Stomach smooth muscle (tissue), 2 donors: Measurements from ENCODE around the gene NEK7.

ENCODE experiments used
- H3K27ac ChIP-seq: one replicate; pipeline ENCODE4 v1.7.0; 2013; ENCODE audit warnings: mild to moderate bottlenecking, low read length, inconsistent platforms
- H3K27me3 ChIP-seq, 2 donors: one replicate each; pipeline ENCODE4 v1.7.0; 2013; ENCODE audit warnings: low read length in 2 of 2; ENCODE audit not compliant: insufficient read depth in 2 of 2, control insufficient read depth in 1 of 2
- H3K36me3 ChIP-seq, 2 donors: one replicate each; pipeline ENCODE4 v1.7.0; 2013; ENCODE audit warnings: low read length in 2 of 2; ENCODE audit not compliant: control insufficient read depth in 2 of 2, insufficient read depth in 2 of 2
- H3K4me1 ChIP-seq: one replicate; pipeline ENCODE4 v1.7.0; 2013; ENCODE audit warnings: low read length; ENCODE audit not compliant: control insufficient read depth, insufficient read depth
- H3K4me3 ChIP-seq, 2 donors: one replicate each; pipeline ENCODE4 v1.7.0; 2013; ENCODE audit warnings: low read length in 2 of 2
- H3K9ac ChIP-seq, 2 donors: one replicate each; pipeline ENCODE4 v1.7.0; 2013; ENCODE audit warnings: low read length in 2 of 2, mild to moderate bottlenecking in 1 of 2
- H3K9me3 ChIP-seq, 2 donors: one replicate each; pipeline ENCODE4 v1.7.0; 2013; ENCODE audit warnings: low read length in 2 of 2; ENCODE audit not compliant: control insufficient read depth in 2 of 2
- donor health status: healthy.
- donor health status: Pancreatic carcinoma.

Gene NEK7

DNA sequence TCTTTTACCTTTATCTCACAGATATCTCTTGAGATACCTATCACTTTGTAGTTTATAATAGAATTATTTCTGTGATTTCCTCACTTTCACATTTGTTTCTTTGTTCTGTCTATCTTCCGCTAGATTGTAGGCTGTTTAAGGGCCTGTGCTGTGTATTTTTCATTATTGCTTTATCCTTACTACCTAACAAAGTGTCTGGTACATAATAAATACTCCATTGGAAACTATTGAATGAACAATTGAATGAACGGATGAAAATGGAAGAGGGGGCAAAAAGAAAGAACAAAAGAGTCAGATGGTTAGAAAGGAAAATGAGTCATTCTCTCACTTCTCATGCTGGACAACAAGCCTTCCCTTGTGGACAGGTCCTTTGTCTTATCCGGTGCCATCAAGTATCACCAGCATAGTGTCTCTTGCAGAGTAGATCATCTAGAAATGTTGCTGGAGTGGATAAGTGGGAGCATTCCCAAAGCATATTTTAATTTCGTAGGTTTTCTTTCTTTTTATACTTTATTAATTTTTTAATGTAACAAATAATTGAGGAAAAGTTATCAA is 159.8 kb downstream of the NEK7 start:
- H3K4me1 ChIP-seq, result no peaks in the 10 kb centered on the region
- H3K9ac ChIP-seq, result no peak overlapping the region
- no peak overlapping the region for H3K27ac ChIP-seq
- peaks cover 0 to 8% of the 10 kb centered on the region in 2 donors for H3K36me3 ChIP-seq
- H3K9me3 ChIP-seq, result no peaks in the 10 kb centered on the region
- H3K27me3 ChIP-seq, result no peaks in the 10 kb centered on the region
- H3K4me3 ChIP-seq, result no peak overlapping the region

DNA sequence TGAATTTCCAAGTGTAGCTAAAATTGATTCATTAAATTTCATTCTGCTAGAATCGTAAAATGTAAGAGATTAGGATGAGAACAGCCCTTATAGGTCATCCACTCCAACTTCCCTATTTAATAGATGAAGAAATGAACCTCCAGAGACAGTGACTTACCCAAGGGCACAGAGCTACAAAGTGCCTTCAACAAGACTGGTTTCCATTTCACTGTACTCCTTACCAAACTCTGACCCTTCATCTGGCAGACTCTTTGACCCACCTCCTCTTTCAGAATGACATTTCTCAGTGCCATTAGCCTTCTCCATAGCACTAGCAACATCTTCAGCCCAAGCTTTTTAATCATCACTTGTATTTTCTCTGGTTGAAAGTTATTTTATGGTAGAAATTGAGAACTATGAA is 161.3 kb downstream of the NEK7 start:
- Histone ChIP-seq H3K27me3 (no peaks in the 10 kb centered on the region), H3K27ac (no peak overlapping the region), H3K4me3 (no peak overlapping the region), H3K36me3 (peaks cover 0 to 8% of the 10 kb centered on the region in 2 donors), H3K4me1 (no peaks in the 10 kb centered on the region), H3K9ac (no peak overlapping the region), H3K9me3 (no peaks in the 10 kb centered on the region)

DNA sequence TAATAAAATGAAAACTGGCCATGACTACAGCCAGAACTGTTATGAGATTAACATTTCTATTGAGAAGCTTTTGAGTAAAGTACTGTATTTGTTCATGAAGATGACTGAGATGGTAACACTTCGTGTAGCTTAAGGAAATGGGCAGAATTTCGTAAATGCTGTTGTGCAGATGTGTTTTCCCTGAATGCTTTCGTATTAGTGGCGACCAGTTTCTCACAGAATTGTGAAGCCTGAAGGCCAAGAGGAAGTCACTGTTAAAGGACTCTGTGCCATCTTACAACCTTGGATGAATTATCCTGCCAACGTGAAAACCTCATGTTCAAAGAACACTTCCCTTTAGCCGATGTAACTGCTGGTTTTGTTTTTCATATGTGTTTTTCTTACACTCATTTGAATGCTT is 164.0 kb downstream of the NEK7 start:
- no peak overlapping the region for H3K9ac ChIP-seq
- H3K9me3 ChIP-seq, result no peaks in the 10 kb centered on the region
- H3K27me3 ChIP-seq, result no peaks in the 10 kb centered on the region
- no peak overlapping the region for H3K27ac ChIP-seq
- no peak overlapping the region for H3K4me3 ChIP-seq
- no peaks in the 10 kb centered on the region for H3K4me1 ChIP-seq
- peaks cover 0 to 8% of the 10 kb centered on the region in 2 donors for H3K36me3 ChIP-seq

DNA sequence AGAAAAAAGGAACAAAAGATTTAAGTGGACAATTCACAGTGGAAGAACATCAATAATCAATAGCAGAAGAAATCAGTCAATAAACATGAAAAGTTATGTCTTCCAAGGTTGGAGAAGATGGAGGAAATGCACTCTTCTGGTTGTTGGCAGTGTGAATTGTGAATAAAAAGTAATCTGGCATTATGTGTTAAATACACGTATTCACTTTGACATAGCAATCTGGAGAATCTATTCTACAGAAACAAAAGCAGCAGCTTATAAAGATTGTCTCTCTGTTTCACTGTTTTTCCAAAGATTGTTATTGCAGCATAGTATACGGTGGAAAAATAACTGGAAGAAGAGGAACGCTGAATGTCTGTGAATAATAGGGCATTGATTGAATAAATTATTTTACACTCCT is 169.4 kb downstream of the NEK7 start:
- no peak overlapping the region for H3K4me3 ChIP-seq
- no peaks in the 10 kb centered on the region for H3K9me3 ChIP-seq
- no peak overlapping the region for H3K9ac ChIP-seq
- H3K27ac ChIP-seq, result no peak overlapping the region
- H3K4me1 ChIP-seq, result no peaks in the 10 kb centered on the region
- no peaks in the 10 kb centered on the region for H3K27me3 ChIP-seq
- H3K36me3 ChIP-seq, result no peaks in the 10 kb centered on the region

DNA sequence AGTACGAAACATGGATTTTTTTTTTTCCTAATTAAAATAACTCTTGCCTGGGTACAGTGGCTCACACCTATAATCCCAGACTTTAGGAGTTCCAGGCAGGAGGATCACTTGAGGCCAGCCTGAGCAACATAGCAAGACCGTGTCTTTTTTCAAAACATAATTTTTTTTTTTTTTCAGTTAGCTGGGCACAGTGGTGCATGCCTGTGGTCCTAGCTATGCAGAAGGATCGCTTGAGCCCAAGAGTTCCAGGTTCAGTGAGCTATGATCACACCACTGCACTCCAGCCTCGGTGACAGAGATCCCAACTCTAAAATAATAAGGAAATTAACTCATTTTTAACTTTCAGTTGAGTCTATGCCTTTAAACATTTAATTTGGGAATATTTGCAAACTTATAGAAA is 170.1 kb downstream of the NEK7 start:
- H3K4me3 ChIP-seq, result no peak overlapping the region
- no peak overlapping the region for H3K27ac ChIP-seq
- no peak overlapping the region for H3K9ac ChIP-seq
- no peaks in the 10 kb centered on the region for H3K36me3 ChIP-seq
- no peaks in the 10 kb centered on the region for H3K4me1 ChIP-seq
- no peaks in the 10 kb centered on the region for H3K27me3 ChIP-seq
- H3K9me3 ChIP-seq, result no peaks in the 10 kb centered on the region

DNA sequence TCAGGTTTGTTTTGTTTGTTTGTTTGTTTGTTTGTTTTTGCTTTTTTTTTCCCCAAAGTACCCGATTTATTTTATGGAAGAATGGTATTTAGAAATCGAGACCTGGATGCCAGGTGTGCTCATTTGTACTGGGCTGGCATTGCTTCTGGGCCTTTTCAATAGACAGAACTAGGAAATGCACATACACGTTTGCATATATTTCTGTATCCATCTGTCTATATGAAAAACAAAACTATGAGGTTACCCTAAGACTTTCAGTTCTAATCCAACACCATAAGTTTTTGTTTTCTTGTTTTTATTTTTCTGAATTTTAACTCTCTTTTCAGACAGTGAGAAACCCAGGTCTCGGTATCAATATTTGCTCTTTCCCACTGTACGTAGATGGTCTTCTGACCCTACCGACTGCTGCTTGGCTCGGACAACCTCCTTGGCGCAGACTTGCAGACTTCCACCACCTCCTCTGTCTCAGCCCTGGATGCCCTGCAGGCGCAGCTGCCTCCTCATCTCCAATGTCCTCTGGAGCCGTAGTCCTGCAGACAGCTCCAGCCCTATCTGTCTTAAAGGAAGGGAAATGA is 171.7 kb downstream of the NEK7 start:
- no peak overlapping the region for H3K27ac ChIP-seq
- no peaks in the 10 kb centered on the region for H3K4me1 ChIP-seq
- no peaks in the 10 kb centered on the region for H3K27me3 ChIP-seq
- H3K9me3 ChIP-seq, result no peaks in the 10 kb centered on the region
- no peak overlapping the region for H3K9ac ChIP-seq
- no peaks in the 10 kb centered on the region for H3K36me3 ChIP-seq
- no peak overlapping the region for H3K4me3 ChIP-seq

DNA sequence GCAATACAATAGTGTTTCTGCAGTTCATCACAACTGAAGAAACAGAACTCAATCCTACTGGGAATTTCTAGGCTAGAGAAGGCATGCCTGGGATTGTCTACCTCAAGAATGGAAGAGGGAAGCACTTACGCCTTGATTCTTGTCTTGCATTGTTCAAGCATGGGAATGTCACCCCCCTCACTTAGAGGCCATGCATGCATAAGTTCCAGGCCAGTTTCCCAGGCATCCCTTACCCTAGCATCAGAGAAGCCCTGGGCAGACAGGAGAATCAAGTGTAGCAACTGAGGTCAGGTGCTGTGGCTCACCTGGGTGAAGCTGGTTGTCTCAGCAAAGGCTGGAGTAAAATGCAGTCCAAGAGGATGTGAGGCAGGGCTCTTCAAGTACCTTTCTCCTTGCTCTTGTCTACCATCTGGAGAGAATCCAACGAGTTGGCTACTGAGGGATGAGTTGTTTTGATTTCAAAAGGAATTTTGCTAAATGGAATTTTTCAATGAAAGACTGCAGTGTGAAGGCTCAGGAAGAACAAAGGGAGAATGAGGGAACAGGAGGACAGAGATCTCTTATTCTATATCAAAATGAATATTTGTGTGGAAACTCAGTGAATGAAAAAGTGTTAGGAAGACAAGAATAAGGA is 174.3 kb downstream of the NEK7 start:
- Histone ChIP-seq H3K27ac (no peak overlapping the region), H3K9me3 (no peaks in the 10 kb centered on the region), H3K9ac (no peak overlapping the region), H3K4me1 (no peaks in the 10 kb centered on the region), H3K4me3 (no peak overlapping the region), H3K27me3 (no peaks in the 10 kb centered on the region), H3K36me3 (no peaks in the 10 kb centered on the region)

DNA sequence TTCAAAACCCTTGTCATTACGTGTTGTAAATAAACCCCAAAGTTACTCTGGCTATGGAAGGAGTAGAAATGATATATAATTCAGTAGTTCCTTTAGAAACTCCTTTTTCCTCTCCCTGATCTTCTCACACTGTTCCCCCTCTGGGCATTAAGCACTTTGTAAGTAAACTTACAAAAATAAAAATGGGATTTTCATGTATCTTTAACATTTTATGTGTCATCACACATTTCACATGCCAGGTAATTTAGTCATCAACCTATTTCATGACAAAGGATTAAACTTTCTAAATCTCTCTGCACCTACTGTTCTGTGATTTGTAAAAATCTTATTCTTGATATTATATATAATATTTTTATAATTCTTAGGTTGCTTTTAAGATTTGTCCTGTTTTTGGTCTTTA is 176.9 kb downstream of the NEK7 start:
- Histone ChIP-seq H3K36me3 (no peaks in the 10 kb centered on the region), H3K4me1 (no peaks in the 10 kb centered on the region), H3K27ac (no peak overlapping the region), H3K4me3 (no peak overlapping the region), H3K9ac (no peak overlapping the region), H3K27me3 (no peaks in the 10 kb centered on the region), H3K9me3 (no peaks in the 10 kb centered on the region)

DNA sequence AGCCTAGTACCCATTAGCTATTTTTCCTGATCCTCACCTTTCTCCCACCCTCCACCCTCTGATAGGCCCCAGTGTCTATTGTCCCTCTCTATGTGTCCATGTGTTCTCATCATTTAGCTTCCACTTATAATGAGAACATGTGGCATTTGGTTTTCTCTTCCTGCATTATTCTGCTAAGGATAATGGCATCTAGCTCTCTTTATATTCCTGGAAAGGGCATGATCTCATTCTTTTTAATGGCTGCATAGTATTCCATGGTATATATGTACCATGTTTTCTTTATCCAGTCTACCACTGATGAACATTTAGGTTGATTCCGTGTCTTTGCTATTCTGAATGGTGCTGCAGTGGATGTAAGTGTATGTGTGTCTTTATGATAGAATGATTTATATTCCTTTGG is 178.9 kb downstream of the NEK7 start:
- H3K9ac ChIP-seq, result no peak overlapping the region
- no peaks in the 10 kb centered on the region for H3K4me1 ChIP-seq
- no peak overlapping the region for H3K4me3 ChIP-seq
- no peak overlapping the region for H3K27ac ChIP-seq
- no peaks in the 10 kb centered on the region for H3K36me3 ChIP-seq
- H3K27me3 ChIP-seq, result no peaks in the 10 kb centered on the region
- H3K9me3 ChIP-seq, result no peaks in the 10 kb centered on the region

DNA sequence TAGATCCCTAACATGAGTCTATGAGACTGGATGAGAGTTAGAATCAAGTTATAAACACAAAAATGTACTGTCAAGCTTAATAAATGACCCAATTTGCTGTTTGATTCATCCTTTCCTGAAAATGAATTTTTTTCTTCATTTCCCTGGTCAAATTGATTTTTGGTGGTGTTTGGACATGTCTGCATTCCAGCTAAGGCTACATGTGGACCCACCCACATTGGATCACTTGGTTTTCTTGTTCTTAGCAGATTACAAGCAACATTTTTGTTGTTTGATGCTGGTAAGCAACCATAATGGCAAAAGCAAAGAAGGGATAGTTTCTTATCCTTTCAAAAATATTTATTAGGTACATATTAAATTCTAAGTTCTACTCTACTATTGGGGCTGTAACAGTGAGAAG is 181.1 kb downstream of the NEK7 start:
- H3K27me3 ChIP-seq, result no peaks in the 10 kb centered on the region
- no peaks in the 10 kb centered on the region for H3K36me3 ChIP-seq
- no peaks in the 10 kb centered on the region for H3K9me3 ChIP-seq
- no peak overlapping the region for H3K9ac ChIP-seq
- H3K4me1 ChIP-seq, result no peaks in the 10 kb centered on the region
- H3K4me3 ChIP-seq, result no peak overlapping the region
- no peak overlapping the region for H3K27ac ChIP-seq

DNA sequence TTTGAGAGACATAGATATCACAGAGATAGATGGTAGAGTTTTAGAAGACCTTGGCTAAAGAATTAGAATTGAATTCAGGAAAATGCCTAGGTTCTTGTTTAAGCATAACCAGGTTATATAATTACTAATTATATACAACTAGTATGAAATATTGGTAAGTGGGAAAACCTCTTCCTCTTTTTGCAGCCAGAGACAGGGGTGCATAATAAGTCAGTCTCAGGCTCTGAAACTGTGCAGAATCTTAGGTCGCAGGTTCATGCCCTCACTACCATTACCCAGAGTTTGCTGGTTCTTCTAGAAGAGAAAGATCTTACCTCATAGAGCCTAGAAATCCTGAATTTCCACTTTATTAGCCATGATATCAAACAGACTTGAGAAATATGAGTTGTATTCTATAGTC is 183.3 kb downstream of the NEK7 start:
- Histone ChIP-seq H3K9me3 (no peaks in the 10 kb centered on the region), H3K4me3 (no peak overlapping the region), H3K36me3 (no peaks in the 10 kb centered on the region), H3K9ac (no peak overlapping the region), H3K27ac (no peak overlapping the region), H3K27me3 (no peaks in the 10 kb centered on the region), H3K4me1 (no peaks in the 10 kb centered on the region)
